Neural progenitor cell (in vitro differentiated cells): ENCODE measurements around the gene TMEM266. TPM values are rescaled to one million over a fixed set of nuclear protein-coding genes. Genes with fewer than 3 reads are reported as not detected.

ENCODE experiments used
- DNase-seq: peaks from one replicate; pipeline ENCODE4 v3.0.0-alpha.2; 2016; ENCODE audit warnings: low spot score
- H2AFZ ChIP-seq: fragments of 200-600 bp; sonication (generic); replicated peaks from 2 replicates; pipeline ENCODE4 v1.6.1; 2016; ENCODE audit warnings: antibody characterized with exemption
- H3F3A ChIP-seq: fragments of 200-600 bp; sonication (generic); 2 replicates; pipeline ENCODE4 v1.6.1; 2016; ENCODE audit warnings: antibody characterized with exemption, low read depth
- H3K27ac ChIP-seq: fragments of 200-600 bp; sonication (generic); 2 replicates; pipeline ENCODE4 v1.5.1; 2016; ENCODE audit warnings: mild to moderate bottlenecking
- H3K27me3 ChIP-seq: fragments of 200-600 bp; sonication (generic); 2 replicates; pipeline ENCODE4 v1.6.1; 2016; ENCODE audit warnings: mild to moderate bottlenecking, moderate library complexity
- H3K36me3 ChIP-seq: fragments of 200-600 bp; sonication (generic); 2 replicates; pipeline ENCODE4 v1.5.1; 2016
- H3K4me1 ChIP-seq: fragments of 200-600 bp; sonication (generic); 2 replicates; pipeline ENCODE4 v1.6.1; 2016; ENCODE audit warnings: mixed run types
- H3K4me2 ChIP-seq: fragments of 200-600 bp; sonication (generic); 2 replicates; pipeline ENCODE4 v1.6.1; 2016
- H3K4me3 ChIP-seq: fragments of 200-600 bp; sonication (generic); 2 replicates; pipeline ENCODE4 v1.5.1; 2016
- H3K79me2 ChIP-seq: fragments of 200-600 bp; sonication (generic); 2 replicates; pipeline ENCODE4 v1.6.1; 2016; ENCODE audit warnings: low read depth
- H3K9ac ChIP-seq: fragments of 200-600 bp; sonication (generic); 2 replicates; pipeline ENCODE4 v1.6.1; 2016
- H3K9me3 ChIP-seq: fragments of 200-600 bp; sonication (generic); 2 replicates; pipeline ENCODE4 v1.5.1; 2016; ENCODE audit warnings: low read depth
- H4K20me1 ChIP-seq: fragments of 200-600 bp; sonication (generic); 2 replicates; pipeline ENCODE4 v1.6.1; 2016; ENCODE audit warnings: low read depth
- H3K27ac Mint-ChIP-seq: 3 replicates; pipeline ENCODE4 v1.8.0; 2021; ENCODE audit warnings: mixed read lengths
- H3K27me3 Mint-ChIP-seq: 2 replicates; pipeline ENCODE4 v1.8.0; 2022; ENCODE audit warnings: low read depth, mild to moderate bottlenecking, inconsistent platforms, moderate library complexity, mixed read lengths; ENCODE audit not compliant: insufficient read depth
- H3K36me3 Mint-ChIP-seq: 3 replicates; pipeline ENCODE4 v1.8.0; 2021; ENCODE audit warnings: mixed read lengths
- H3K4me1 Mint-ChIP-seq: 3 replicates; pipeline ENCODE4 v1.8.0; 2021; ENCODE audit warnings: mixed read lengths
- H3K4me3 Mint-ChIP-seq: 3 replicates; pipeline ENCODE4 v1.8.0; 2021; ENCODE audit warnings: mild to moderate bottlenecking, moderate library complexity, mixed read lengths
- H3K9me3 Mint-ChIP-seq: 3 replicates; pipeline ENCODE4 v1.8.0; 2020; ENCODE audit warnings: mixed read lengths
- CTCF ChIP-seq: fragments of 200-600 bp; sonication (generic); IDR thresholded peaks from 2 replicates; pipeline ENCODE4 v1.5.1; 2017; ENCODE audit warnings: antibody characterized with exemption, mild to moderate bottlenecking
- EZH2 ChIP-seq: fragments of 200-600 bp; sonication (generic); IDR thresholded peaks from 2 replicates; pipeline ENCODE4 v1.6.1; 2017; ENCODE audit warnings: antibody characterized with exemption, mild to moderate bottlenecking, moderate library complexity
- EZH2phosphoT487 ChIP-seq: fragments of 200-600 bp; sonication (generic); IDR thresholded peaks from 2 replicates; pipeline ENCODE4 v1.6.1; 2017; ENCODE audit warnings: antibody characterized with exemption
- total RNA-seq: library from RNA; depleted of rRNA; stranded (reverse); fragments of >200 nt; gene quantifications from 2 replicates; pipeline ENCODE4 v1.2.3, GENCODE V29; 2015; ENCODE audit warnings: low replicate concordance

The TMEM266 gene
- total RNA-seq, 1 donor from 2014 or later: 0.43 TPM

GRCh38 chr15:76107169-76107568, 47.4 kb downstream of the TMEM266 start:
- Histone ChIP-seq H3K79me2 (no peaks in the 10 kb centered on the region), H3K27me3 (no peaks in the 10 kb centered on the region), H3K36me3 (no peaks in the 10 kb centered on the region), H3K27ac (no peak overlapping the region), H2AFZ (no peak overlapping the region), H3K4me1 (peaks cover 19% of the 10 kb centered on the region), H3K4me2 (peak overlapping the region; percentile 59), H4K20me1 (no peaks in the 10 kb centered on the region), H3K4me3 (no peak overlapping the region), H3K9ac (no peak overlapping the region), H3K9me3 (peaks cover 4% of the 10 kb centered on the region), H3F3A (peaks cover 24% of the 10 kb centered on the region)
- peaks cover 29% of the 10 kb centered on the region for H3K4me1 Mint-ChIP-seq
- DNase-seq: no peak
- peaks cover 8% of the 10 kb centered on the region for H3K27me3 Mint-ChIP-seq
- TF ChIP-seq EZH2phosphoT487 (no peak), EZH2 (no peak), CTCF (no peak)
- H3K36me3 Mint-ChIP-seq: peaks cover 3% of the 10 kb centered on the region
- no peak overlapping the region for H3K27ac Mint-ChIP-seq
- no peak overlapping the region for H3K4me3 Mint-ChIP-seq
- peaks cover 6% of the 10 kb centered on the region for H3K9me3 Mint-ChIP-seq

GRCh38 chr15:76108021-76108723, 48.4 kb downstream of the TMEM266 start:
- H4K20me1 ChIP-seq: no peaks in the 10 kb centered on the region
- H3K79me2 ChIP-seq: no peaks in the 10 kb centered on the region
- no peaks in the 10 kb centered on the region for H3K36me3 ChIP-seq
- Mint-ChIP-seq H3K4me3 (peak overlapping the region; percentile 60), H3K9me3 (peaks cover 6% of the 10 kb centered on the region), H3K4me1 (peaks cover 29% of the 10 kb centered on the region), H3K27me3 (peaks cover 8% of the 10 kb centered on the region), H3K36me3 (peaks cover 3% of the 10 kb centered on the region), H3K27ac (peak overlapping the region; percentile 70)
- peaks cover 4% of the 10 kb centered on the region for H3K9me3 ChIP-seq
- no peaks in the 10 kb centered on the region for H3K27me3 ChIP-seq
- peaks cover 24% of the 10 kb centered on the region for H3F3A ChIP-seq
- peaks cover 19% of the 10 kb centered on the region for H3K4me1 ChIP-seq
- no peak overlapping the region for H2AFZ ChIP-seq
- TF ChIP-seq EZH2phosphoT487: peak; percentile 46
- no peak for TF ChIP-seq CTCF
- H3K4me3 ChIP-seq: peak overlapping the region; percentile 27
- peak overlapping the region; percentile 59 for H3K4me2 ChIP-seq
- no peak overlapping the region for H3K9ac ChIP-seq
- peak overlapping the region; percentile 30 for H3K27ac ChIP-seq
- DNase-seq: peak; percentile 82

- H2AFZ ChIP-seq: no peak overlapping the region
- H3K4me3 ChIP-seq: no peak overlapping the region
- peaks cover 19% of the 10 kb centered on the region for H3K4me1 ChIP-seq
- no peaks in the 10 kb centered on the region for H3K79me2 ChIP-seq
- Mint-ChIP-seq H3K4me1 (peaks cover 29% of the 10 kb centered on the region), H3K36me3 (peaks cover 3% of the 10 kb centered on the region), H3K27ac (no peak overlapping the region), H3K9me3 (peaks cover 6% of the 10 kb centered on the region), H3K27me3 (peaks cover 8% of the 10 kb centered on the region), H3K4me3 (no peak overlapping the region)
- no peaks in the 10 kb centered on the region for H3K36me3 ChIP-seq
- no peak for DNase-seq
- H3K4me2 ChIP-seq: no peak overlapping the region
- TF ChIP-seq EZH2 (no peak), EZH2phosphoT487 (no peak), CTCF (no peak)
- no peaks in the 10 kb centered on the region for H3K27me3 ChIP-seq
- no peak overlapping the region for H3K27ac ChIP-seq
- H3K9ac ChIP-seq: no peak overlapping the region
- H4K20me1 ChIP-seq: no peaks in the 10 kb centered on the region
- peaks cover 4% of the 10 kb centered on the region for H3K9me3 ChIP-seq
- peaks cover 24% of the 10 kb centered on the region for H3F3A ChIP-seq
These were observed 49.3 kb downstream of the TMEM266 start for GRCh38 chr15:76109046-76109445.
